IPS-18c (cell line): ENCODE data around the gene AP1B1.
"Not testable (repeated sequence)": the region's sequence is repeated elsewhere in the genome, so short reads cannot be mapped to it uniquely, and the experiment has no call there.

ENCODE experiments used
- H3K4me3 ChIP-seq: 2 replicates; pipeline ENCODE4 v1.7.0; 2013; ENCODE audit warnings: low read depth, mild to moderate bottlenecking, low read length, moderate library complexity; ENCODE audit not compliant: insufficient read depth
- H3K9me3 ChIP-seq: one replicate; pipeline ENCODE4 v1.6.1; 2013; ENCODE audit warnings: mild to moderate bottlenecking, low read length, moderate library complexity; ENCODE audit not compliant: control insufficient read depth, insufficient read depth

The AP1B1 gene

GRCh38 chr22:29394931-29395581, 6.7 kb upstream of the AP1B1 start:
- no peak overlapping the region for H3K4me3 ChIP-seq
- H3K9me3 ChIP-seq, result no peaks in the 10 kb centered on the region

- Histone ChIP-seq H3K4me3 (no peak overlapping the region), H3K9me3 (no peaks in the 10 kb centered on the region)
These were observed 4.7 kb upstream of the AP1B1 start for GRCh38 chr22:29393019-29393608.

GRCh38 chr22:29391546-29391945, 3.2 kb upstream of the AP1B1 start:
- Histone ChIP-seq H3K4me3 (no peak overlapping the region), H3K9me3 (no peaks in the 10 kb centered on the region)

- Histone ChIP-seq H3K4me3 (no peak overlapping the region), H3K9me3 (no peaks in the 10 kb centered on the region)
These were observed 1.9 kb upstream of the AP1B1 start for GRCh38 chr22:29390270-29390669.

- H3K4me3 ChIP-seq, result peak overlapping the region; percentile 91
- H3K9me3 ChIP-seq, result no peaks in the 10 kb centered on the region
These were observed 355 bp upstream of the AP1B1 start for GRCh38 chr22:29388759-29389090.

GRCh38 chr22:29386708-29387107, 1.7 kb downstream of the AP1B1 start:
- no peak overlapping the region for H3K4me3 ChIP-seq
- peaks cover 4% of the 10 kb centered on the region for H3K9me3 ChIP-seq

- Histone ChIP-seq H3K4me3 (no peak overlapping the region), H3K9me3 (peaks cover 4% of the 10 kb centered on the region)
These were observed 2.6 kb downstream of the AP1B1 start for GRCh38 chr22:29385748-29386147.

- Histone ChIP-seq H3K9me3 (peaks cover 4% of the 10 kb centered on the region), H3K4me3 (no peak overlapping the region)
These were observed 3.1 kb downstream of the AP1B1 start for GRCh38 chr22:29385151-29385704.

GRCh38 chr22:29383740-29384139, 4.6 kb downstream of the AP1B1 start:
- peaks cover 4% of the 10 kb centered on the region for H3K9me3 ChIP-seq
- H3K4me3 ChIP-seq, result no peak overlapping the region

- peaks cover 4% of the 10 kb centered on the region for H3K9me3 ChIP-seq
These were observed 5.6 kb downstream of the AP1B1 start for GRCh38 chr22:29382580-29383302.

GRCh38 chr22:29380856-29381255, 7.5 kb downstream of the AP1B1 start:
- Histone ChIP-seq H3K4me3 (no peak overlapping the region), H3K9me3 (peaks cover 4% of the 10 kb centered on the region)

More at GRCh38 chr22:29382580-29383302, 5.6 kb downstream of the AP1B1 start:
- no peak overlapping the region for H3K4me3 ChIP-seq

- Histone ChIP-seq H3K9me3 (peaks cover 4% of the 10 kb centered on the region), H3K4me3 (no peak overlapping the region)
These were observed 8.2 kb downstream of the AP1B1 start for GRCh38 chr22:29380032-29380781.

- peaks cover 4% of the 10 kb centered on the region for H3K9me3 ChIP-seq
- no peak overlapping the region for H3K4me3 ChIP-seq
These were observed 9.1 kb downstream of the AP1B1 start for GRCh38 chr22:29379258-29379657.

- H3K4me3 ChIP-seq, result no peak overlapping the region
- peaks cover 4% of the 10 kb centered on the region for H3K9me3 ChIP-seq
These were observed 10.4 kb downstream of the AP1B1 start for GRCh38 chr22:29377979-29378378.

GRCh38 chr22:29376705-29377104, 11.7 kb downstream of the AP1B1 start:
- not testable (repeated sequence) for H3K9me3 ChIP-seq, H3K4me3 ChIP-seq

GRCh38 chr22:29375398-29376076, 12.8 kb downstream of the AP1B1 start:
- no peaks in the 10 kb centered on the region for H3K9me3 ChIP-seq
- H3K4me3 ChIP-seq, result no peak overlapping the region

- H3K4me3 ChIP-seq, H3K9me3 ChIP-seq: not testable (repeated sequence)
These were observed 13.6 kb downstream of the AP1B1 start for GRCh38 chr22:29374806-29375205.
